Small intestine (tissue), 7 donors: ENCODE measurements around the gene ACBD5. TPM values are rescaled to one million over a fixed set of nuclear protein-coding genes. Genes with fewer than 3 reads are reported as not detected.

Experiments
- DNase-seq, 2 donors: peaks; one replicate each; pipeline versions ENCODE4 v3.0.0 to v3.0.0-alpha.2; 2013
- FAIRE-seq: peaks from 2 replicates; lab custom pipeline; 2012; peaks lifted over from hg19 to GRCh38; lab: Jason Lieb, UNC
- H3K27ac ChIP-seq, 3 donors: one replicate each; pipeline ENCODE4 v1.5.1; 2013; ENCODE audit warnings: low read length in 2 of 3, mild to moderate bottlenecking in 2 of 3, control low read depth in 1 of 3, inconsistent platforms in 1 of 3, low read depth in 1 of 3, moderate library complexity in 1 of 3
- H3K27me3 ChIP-seq, 3 donors: one replicate each; pipeline ENCODE4 v1.6.1; 2013; ENCODE audit warnings: low read length in 3 of 3, inconsistent platforms in 1 of 3; ENCODE audit not compliant: control insufficient read depth in 3 of 3, insufficient read depth in 3 of 3
- H3K36me3 ChIP-seq, 3 donors: one replicate each; pipeline ENCODE4 v1.6.1; 2013; ENCODE audit warnings: low read length in 3 of 3, inconsistent platforms in 1 of 3, low read depth in 1 of 3, mild to moderate bottlenecking in 1 of 3, moderate library complexity in 1 of 3; ENCODE audit not compliant: control insufficient read depth in 3 of 3, insufficient read depth in 2 of 3
- H3K4me1 ChIP-seq, 3 donors: one replicate each; pipeline ENCODE4 v1.6.1; 2013; ENCODE audit warnings: low read length in 2 of 3, inconsistent platforms in 1 of 3, low read depth in 1 of 3, mild to moderate bottlenecking in 1 of 3, moderate library complexity in 1 of 3; ENCODE audit not compliant: control insufficient read depth in 3 of 3, insufficient read depth in 2 of 3
- H3K4me3 ChIP-seq, 3 donors: one replicate each; pipeline ENCODE4 v1.5.1; 2013; ENCODE audit warnings: low read length in 3 of 3, control low read depth in 1 of 3, inconsistent platforms in 1 of 3, low read depth in 1 of 3, mild to moderate bottlenecking in 1 of 3, moderate library complexity in 1 of 3
- H3K9me3 ChIP-seq, 2 donors: one replicate each; pipeline ENCODE4 v1.6.1; 2013; ENCODE audit warnings: low read depth in 1 of 2, low read length in 1 of 2; ENCODE audit not compliant: control insufficient read depth in 2 of 2, insufficient read depth in 1 of 2
- WGBS, 3 donors: extraction: QIAGEN DNeasy Blood & Tissue Kit; methylation state at CpG; one replicate each; pipeline ENCODE4 v1.1.7; 2013; 5-methylcytosine and 5-hydroxymethylcytosine counted together
- polyA plus RNA-seq, 4 donors: library from polyadenylated mRNA; stranded (reverse) in 3 of 4; unstranded in 1 of 4; fragments of 200-250 nt in 3 of 4; fragments of 120-200 nt in 1 of 4; gene quantifications; one replicate each; pipeline versions ENCODE4 v1.2.1 to v1.2.3, GENCODE V29; 2013
- donor health status: healthy with polysubstance abuse.
- donor health status: control.
- donor health status: control.
- donor health status: Bipolar disorder and iron deficiency.
- donor health status: healthy.

The ACBD5 gene
- polyA plus RNA-seq, 4 donors, result 21.8 to 61.5 (median 43.2) TPM

GRCh38 chr10:27235706-27236105 is 4.9 kb downstream of the ACBD5 start:
- Histone ChIP-seq H3K4me3 (no peak overlapping the region), H3K9me3 (no peaks in the 10 kb centered on the region), H3K27me3 (no peaks in the 10 kb centered on the region), H3K4me1 (peaks cover 0 to 15% (median 0%) of the 10 kb centered on the region in 3 donors), H3K27ac (no peak overlapping the region), H3K36me3 (peaks cover 0 to 30% (median 0%) of the 10 kb centered on the region in 3 donors)
- FAIRE-seq (no peak), DNase-seq (no peak)
- 38 to 52% (median 44%) methylated on average over 1 of the region's 1 CpG for WGBS, 3 donors

GRCh38 chr10:27230022-27230421 is 10.6 kb downstream of the ACBD5 start:
- 21 to 74% (median 43%) methylated on average over 1 of the region's 1 CpG for WGBS, 3 donors
- Histone ChIP-seq H3K36me3 (peaks cover 0 to 37% (median 4%) of the 10 kb centered on the region in 3 donors), H3K27ac (peak overlapping the region in 1 of 3 donors; percentile 70), H3K4me3 (no peak overlapping the region), H3K27me3 (no peaks in the 10 kb centered on the region), H3K4me1 (peaks cover 0 to 8% (median 0%) of the 10 kb centered on the region in 3 donors), H3K9me3 (no peaks in the 10 kb centered on the region)
- FAIRE-seq (peak; percentile 97), DNase-seq (peak; percentile 76 to 77)

DNA sequence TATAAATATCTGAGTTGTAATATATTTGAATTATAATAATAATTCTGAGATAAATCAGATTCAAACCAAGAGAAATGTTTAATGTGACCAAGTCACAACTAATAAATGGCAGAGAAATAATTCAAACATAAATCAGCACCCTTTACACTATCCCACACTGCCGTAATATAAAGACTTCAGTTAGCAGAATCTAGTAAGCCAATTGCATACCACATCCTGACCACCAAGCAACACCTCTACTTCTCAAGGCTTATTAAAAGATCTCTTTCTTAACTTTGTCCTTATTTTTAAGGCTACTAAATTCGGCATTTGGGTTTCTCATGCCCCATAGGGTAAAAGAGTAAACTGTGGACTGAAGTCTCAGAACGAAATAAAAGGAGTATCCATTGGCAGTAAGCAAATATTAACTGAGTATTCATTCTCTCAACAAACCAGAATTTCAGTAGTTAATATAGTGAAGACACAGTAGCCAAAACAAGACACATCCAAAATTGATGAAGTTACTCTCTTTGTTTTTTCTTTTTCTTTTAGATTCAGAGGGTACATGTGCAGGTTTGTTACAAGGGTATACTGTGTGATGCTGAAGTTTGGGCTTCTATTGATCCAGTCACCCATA is 14.8 kb downstream of the ACBD5 start:
- H3K4me1 ChIP-seq, result peaks cover 0 to 5% (median 0%) of the 10 kb centered on the region in 3 donors
- H3K36me3 ChIP-seq, result peaks cover 3 to 43% (median 10%) of the 10 kb centered on the region in 3 donors
- DNase-seq, result peak in 1 of 2 donors; percentile 18
- no peaks in the 10 kb centered on the region for H3K27me3 ChIP-seq
- H3K27ac ChIP-seq, result no peak overlapping the region
- no peak for FAIRE-seq
- WGBS, 3 donors, result 42 to 52% (median 49%) methylated on average over 3 of the region's 3 CpGs
- H3K9me3 ChIP-seq, result no peaks in the 10 kb centered on the region
- H3K4me3 ChIP-seq, result no peak overlapping the region

DNA sequence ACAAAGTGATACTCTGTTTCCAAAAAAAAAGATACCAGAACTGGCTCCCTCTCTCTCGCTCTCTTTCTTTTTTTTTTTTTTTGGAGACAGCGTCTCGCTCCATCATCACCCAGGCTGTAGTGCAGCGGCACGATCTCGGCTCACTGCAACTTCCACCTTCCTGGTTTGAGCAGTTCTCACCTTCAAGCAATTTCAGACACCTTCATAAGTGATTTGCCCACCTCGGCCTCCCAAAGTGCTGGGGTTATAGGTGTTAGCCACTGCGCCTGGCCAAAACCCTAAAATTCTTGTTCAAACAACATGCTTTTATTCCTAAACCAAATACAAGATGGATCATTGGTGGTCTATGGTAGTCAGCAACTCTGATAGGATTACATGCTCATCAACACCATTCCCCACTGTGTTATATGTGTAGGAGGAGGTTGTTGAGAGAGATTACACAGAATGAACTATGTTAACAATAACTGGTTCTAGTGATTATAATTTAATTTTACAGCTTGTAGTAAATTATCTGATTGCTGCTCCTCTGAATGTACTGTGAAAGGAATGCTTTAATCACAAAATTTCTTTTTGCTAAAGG is 15.5 kb downstream of the ACBD5 start:
- Histone ChIP-seq H3K9me3 (no peaks in the 10 kb centered on the region), H3K36me3 (peaks cover 3 to 40% (median 10%) of the 10 kb centered on the region in 3 donors), H3K4me1 (no peaks in the 10 kb centered on the region), H3K4me3 (no peak overlapping the region), H3K27me3 (no peaks in the 10 kb centered on the region), H3K27ac (no peak overlapping the region)
- FAIRE-seq, result no peak
- no peak for DNase-seq
- 77 to 94% (median 80%) methylated on average over 8 of the region's 8 CpGs for WGBS, 3 donors

GRCh38 chr10:27223964-27224363 is 16.6 kb downstream of the ACBD5 start:
- Histone ChIP-seq H3K4me3 (no peak overlapping the region), H3K27me3 (no peaks in the 10 kb centered on the region), H3K4me1 (no peaks in the 10 kb centered on the region), H3K36me3 (peaks cover 7 to 39% (median 11%) of the 10 kb centered on the region in 3 donors), H3K9me3 (no peaks in the 10 kb centered on the region), H3K27ac (no peak overlapping the region)
- WGBS, 3 donors, result 70 to 79% (median 79%) methylated on average over 5 of the region's 5 CpGs
- DNase-seq, result peak; percentile 53 to 58
- FAIRE-seq, result no peak

DNA sequence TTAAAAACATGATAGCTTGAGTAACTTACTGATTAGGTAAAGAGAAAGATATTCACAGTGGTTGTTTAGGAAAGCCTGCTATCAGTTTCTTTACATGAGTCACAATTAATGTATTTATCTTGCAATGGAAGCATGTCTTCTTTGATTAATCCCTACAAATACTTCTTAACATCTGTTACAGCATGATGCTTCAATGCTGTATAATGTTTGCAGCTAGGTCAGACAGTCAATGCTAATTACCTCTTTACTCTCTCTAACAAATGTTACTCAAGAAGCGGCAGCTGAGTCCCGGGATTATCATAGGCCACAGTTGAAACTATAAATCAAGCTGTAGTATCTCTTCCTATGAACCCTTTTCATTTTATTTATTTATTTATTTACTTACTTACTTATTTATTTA is 33.2 kb downstream of the ACBD5 start:
- H3K4me3 ChIP-seq, result no peak overlapping the region
- no peak overlapping the region for H3K27ac ChIP-seq
- FAIRE-seq, result no peak
- no peaks in the 10 kb centered on the region for H3K4me1 ChIP-seq
- no peaks in the 10 kb centered on the region for H3K27me3 ChIP-seq
- 91 to 100% (median 94%) methylated on average over 2 of the region's 2 CpGs for WGBS, 3 donors
- no peaks in the 10 kb centered on the region for H3K9me3 ChIP-seq
- no peak for DNase-seq
- H3K36me3 ChIP-seq, result peaks cover 8 to 62% (median 19%) of the 10 kb centered on the region in 3 donors

GRCh38 chr10:27203806-27204205 is 36.8 kb downstream of the ACBD5 start:
- Histone ChIP-seq H3K4me1 (no peaks in the 10 kb centered on the region), H3K27me3 (no peaks in the 10 kb centered on the region), H3K27ac (no peak overlapping the region), H3K9me3 (no peaks in the 10 kb centered on the region), H3K4me3 (no peak overlapping the region), H3K36me3 (peaks cover 3 to 58% (median 18%) of the 10 kb centered on the region in 3 donors)
- no peak for FAIRE-seq
- DNase-seq, result no peak
- WGBS, 3 donors, result 85 to 97% (median 86%) methylated on average over 5 of the region's 5 CpGs

GRCh38 chr10:27197980-27198620 is 42.5 kb downstream of the ACBD5 start:
- H3K36me3 ChIP-seq, result peaks cover 0 to 33% (median 14%) of the 10 kb centered on the region in 3 donors
- 58 to 75% (median 59%) methylated on average over 2 of the region's 2 CpGs for WGBS, 3 donors
- DNase-seq, result no peak
- no peaks in the 10 kb centered on the region for H3K4me1 ChIP-seq
- H3K9me3 ChIP-seq, result no peaks in the 10 kb centered on the region
- no peaks in the 10 kb centered on the region for H3K27me3 ChIP-seq
- H3K4me3 ChIP-seq, result no peak overlapping the region
- no peak overlapping the region for H3K27ac ChIP-seq
- no peak for FAIRE-seq
